Measurements from ENCODE around the gene TBCD.
A peak's percentile ranks its signal among the peaks of the same experiment; 100 is the strongest.

Gene TBCD

DNA sequence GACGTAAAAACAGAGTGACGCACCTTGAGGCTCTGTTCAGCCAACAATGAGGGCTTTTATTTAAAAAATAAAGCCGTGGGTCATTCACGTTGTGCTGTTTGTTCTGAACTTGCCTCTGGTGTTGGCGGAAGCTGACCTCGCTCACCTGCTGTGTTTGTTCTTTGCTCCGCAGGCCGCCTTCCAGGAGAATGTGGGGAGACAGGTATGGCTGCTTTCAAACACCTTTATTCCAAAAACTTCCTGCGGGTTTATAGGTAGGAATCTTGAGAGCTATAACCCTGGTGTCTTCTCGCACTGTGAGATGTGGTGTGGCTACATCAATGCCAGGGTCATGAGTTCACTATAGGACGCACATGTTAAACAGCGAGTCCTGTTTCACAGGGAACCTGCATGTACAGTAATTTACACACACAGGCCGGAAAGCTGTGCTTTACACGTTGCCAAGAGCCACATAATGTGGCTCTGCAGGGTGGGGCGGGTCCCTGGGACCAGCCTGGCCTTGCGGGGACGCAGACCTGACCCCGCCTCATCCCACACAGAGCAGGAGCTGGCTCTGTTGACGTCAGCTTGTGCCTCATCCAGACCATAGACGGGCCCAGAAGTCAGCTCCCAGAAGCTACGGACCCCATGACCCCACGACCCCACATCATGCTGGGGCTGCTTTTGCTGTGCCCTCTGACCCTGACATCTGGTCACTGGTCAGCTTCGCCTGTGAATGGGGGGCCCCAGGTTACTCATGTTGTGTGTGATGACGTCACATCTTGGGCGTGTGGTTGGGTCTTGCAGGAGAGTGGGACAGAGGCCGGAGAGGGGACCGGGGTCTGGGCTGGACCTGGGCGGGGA lies 137.9 kb downstream of the TBCD start:
- no peak for DNase-seq

DNA sequence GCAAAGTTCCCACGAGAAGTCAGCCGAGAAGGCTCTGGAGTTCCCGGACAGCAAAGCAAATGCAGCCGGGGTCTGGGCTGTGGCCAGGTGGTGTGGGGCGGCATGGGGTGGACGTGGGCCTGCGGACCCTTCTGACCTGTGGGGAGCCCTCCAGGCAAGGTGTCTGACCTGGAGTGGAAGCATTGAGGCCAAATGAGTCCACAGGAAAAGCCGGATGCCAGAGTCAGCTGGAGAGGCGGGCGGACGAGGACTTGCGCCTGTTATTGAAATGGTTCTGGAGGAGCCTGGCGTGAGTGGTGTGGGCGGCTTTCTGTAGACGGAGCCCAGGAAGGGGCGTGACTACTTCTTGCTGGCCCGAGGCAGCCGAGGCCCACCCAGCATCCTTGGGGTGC lies 138.5 kb downstream of the TBCD start:
- DNase-seq, result no peak

DNA sequence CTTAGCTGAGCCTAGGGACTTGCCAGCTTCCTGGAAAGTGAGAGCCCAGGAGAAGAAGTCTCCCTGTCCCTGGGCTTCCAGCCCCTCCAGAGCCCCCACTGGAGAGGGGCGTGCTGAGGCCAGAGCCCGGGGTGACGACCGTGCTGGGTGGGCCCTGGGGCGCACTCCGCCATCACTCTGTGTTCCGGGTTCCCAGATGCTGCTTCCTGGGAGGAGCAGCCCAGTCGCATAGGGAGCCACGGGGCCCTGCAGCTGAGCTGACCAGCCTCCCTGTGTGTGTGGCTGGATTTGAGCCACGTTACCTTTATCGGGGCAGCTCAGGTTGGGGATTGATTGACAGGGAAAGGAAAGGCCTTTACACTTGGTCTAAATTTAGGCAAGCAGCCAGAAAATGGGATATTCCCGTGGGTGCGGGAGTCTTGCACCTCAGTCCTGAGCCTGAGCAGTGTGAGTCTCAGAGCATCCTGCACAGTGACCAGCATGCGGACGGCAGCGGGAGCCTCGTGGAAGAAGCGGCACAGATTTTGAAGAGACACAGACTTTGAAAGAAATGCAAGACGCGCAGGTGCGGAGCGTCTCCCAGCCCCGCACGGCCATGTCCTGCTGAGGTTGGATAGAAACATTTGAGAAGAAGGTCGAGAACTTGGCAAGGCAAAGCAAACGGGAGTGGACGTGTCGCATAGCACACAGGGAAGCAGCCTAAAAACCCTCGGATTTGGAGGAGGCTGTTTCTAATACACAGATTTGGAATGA lies 139.2 kb downstream of the TBCD start:
- DNase-seq, result no peak

DNA sequence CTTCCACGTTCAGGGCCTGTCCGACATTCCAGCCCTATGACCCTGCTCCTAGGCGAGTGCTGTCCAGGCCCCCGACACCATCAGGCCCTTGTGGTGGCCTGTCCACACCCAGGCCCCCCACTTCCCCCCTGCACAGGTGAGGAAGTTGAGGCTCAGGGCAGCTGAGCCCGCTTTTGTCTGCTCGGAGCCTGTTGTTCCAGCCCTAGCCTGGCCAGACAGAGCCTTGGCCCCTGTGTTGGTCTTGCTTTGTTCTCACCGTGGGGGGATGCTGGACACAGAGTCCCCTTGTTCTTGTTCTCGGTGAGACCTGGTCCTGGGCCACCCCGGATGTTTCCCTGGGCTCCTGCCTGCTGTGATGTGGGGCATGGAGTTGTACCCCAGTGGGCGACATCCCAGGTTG lies 140.0 kb downstream of the TBCD start:
- no peak for DNase-seq

DNA sequence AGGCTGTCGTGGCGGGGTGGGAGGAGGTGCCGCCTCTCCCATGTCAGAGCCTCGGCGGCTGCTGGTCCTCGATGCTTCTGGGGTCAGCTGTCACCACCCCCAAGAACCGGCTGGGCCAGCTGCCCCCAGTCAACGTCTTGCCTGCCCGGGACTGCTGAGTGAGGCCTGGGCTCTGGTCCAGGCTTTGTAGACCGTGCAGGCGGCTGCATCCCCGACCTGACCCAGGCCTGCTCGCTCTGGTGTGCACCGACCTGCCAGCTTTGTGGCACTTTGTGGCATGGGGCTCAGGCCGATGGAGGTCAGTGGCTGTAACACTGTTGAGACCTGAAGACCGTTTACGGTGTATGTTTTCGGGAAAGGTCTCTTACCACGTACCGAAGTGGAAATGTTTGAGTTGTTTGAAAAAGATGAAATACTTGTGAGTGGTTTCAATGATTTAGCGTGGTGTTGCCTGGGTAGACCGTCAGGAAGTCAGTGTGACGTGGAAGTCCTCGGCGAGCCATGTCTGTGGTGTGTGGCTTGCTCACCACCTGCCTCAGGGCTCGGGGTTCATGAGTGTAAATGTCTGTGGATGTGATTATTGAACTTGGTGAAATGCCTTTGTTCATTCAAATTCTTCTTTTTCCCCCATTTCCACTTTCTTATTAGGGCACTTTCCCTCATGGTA lies 141.2 kb downstream of the TBCD start:
- peak; percentile 39 for DNase-seq

DNA sequence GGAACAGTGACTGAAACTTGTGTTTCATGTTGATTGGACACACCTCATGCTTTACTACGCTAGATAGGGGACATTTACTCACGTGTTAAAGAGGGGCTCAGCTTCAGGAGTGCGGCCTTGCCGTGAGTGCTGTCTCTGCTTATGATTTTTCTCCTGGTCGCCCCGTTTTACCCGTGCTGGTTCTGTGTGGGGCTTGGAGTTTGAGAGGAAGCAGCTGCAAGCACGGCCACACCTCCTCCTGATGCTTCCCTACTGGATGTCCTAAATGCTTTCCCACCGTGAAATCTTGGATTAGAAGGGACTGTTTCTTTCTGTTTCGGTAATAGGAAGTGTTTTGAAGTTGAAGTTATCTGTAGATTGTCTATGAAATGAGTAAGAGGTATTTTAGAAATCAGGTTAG lies 141.9 kb downstream of the TBCD start:
- no peak for DNase-seq

DNA sequence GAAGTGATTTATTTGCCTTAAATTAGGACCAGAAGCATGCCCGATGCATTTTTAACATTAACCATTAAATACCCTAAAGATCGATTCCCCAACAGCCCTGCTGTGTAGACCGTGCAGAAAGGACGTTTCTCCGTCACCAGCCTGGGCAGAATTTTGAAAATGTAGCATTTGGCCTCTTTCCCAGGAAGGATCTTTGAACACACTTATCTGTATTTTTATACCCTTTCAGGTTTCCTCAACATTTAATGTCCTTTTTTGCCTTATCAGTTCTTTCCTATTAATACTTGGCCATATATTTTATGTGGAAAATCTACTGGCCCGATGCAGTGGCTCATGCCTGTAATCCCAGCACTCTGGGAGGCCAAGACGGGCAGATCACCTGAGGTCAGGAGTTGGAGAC lies 142.5 kb downstream of the TBCD start:
- DNase-seq, result no peak

GRCh38 chr17:82895087-82895486 lies 143.2 kb downstream of the TBCD start:
- no peak for DNase-seq

DNA sequence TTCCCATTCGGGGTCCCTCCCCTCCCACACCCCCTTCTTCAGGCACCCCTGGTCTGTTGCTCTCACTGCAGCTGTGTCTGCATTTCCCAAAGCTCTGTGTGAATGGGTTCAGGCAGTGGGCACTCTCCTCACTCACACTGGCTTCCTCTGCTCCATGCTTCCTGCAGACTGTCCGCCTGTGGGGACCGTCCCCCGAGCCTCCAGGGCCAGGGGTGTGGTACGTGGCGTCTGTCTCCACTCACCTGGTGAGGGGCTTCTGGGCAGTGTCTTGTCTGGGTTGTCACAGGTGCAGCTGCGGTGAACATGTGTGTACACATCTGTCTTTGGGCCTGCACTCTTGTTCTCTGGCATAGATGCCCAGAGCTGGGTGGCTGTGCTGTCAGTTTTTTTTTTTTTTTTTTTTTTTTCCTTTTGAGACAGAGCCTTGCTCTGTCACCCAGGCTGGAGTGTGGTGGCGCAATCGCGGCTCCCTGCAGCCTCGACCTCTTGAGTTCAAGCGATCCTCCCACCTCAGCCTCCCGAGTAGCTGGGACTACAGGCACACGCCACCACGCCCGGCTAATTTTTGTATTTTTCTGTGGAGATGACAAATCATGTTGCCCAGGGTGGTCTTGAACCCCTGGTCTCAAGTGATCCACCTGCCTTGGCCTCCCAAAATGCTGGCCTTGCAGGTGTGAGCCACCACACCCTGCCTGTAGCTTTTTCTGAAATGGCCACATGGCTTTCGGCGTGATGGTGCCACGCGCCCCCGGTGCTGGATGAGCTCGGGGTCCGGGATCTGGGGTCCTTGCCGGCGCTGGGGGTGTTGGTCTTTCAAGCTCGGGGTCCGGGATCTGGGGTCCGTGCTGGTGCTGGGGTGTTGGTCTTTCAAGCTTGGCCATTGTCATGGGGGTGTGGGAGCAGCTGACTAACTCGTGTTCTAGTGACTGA lies 144.5 kb downstream of the TBCD start:
- no peak for DNase-seq

- DNase-seq, result no peak
Observed at GRCh38 chr17:82897514-82898249, 145.8 kb downstream of the TBCD start.

DNA sequence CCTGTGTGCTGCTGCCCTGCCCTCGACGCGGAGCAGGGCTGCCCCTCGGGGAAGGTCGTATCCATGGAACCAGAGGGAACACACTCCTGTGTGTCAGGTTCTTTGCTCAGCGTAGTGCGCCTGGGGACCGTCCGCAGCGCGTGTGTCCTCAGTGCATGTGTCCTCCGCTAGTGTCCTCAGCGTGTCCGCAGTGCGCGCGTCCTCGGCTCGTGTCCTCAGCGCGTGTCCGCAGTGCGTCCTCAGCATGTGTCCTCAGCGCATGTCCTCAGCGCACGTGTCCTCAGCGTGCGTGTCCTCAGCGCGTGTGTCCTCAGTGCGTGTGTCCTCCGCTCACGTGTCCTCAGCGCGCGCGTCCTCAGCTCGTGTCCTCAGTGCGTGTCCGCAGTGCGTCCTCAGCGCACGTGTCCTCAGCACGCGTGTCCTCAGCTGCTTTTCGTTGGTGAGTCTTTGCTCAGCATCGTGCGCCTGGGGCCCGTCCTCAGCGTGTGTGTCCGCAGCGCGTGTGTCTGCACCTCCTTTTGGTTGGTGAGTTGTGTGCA lies 147.2 kb downstream of the TBCD start:
- no peak for DNase-seq

DNA sequence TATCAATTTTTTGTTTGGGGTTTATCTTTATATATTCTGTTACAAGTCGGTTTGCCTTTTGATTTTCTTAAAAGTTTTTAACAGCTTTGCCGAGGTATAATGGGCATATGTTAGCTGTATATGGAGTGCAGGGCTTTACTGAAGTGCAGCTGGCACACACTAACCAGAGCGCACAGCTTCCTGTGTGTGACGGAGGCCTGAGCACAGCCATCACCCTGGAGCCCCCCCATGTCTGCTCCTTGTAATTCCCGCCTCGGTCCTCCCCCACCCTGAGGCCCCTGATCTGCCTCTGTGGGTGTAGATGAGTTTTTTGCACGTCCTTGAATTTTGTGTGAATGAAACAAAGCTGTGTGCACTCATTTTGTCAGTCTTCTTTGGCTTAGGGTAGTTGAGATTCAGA lies 148.1 kb downstream of the TBCD start:
- no peak for DNase-seq

DNA sequence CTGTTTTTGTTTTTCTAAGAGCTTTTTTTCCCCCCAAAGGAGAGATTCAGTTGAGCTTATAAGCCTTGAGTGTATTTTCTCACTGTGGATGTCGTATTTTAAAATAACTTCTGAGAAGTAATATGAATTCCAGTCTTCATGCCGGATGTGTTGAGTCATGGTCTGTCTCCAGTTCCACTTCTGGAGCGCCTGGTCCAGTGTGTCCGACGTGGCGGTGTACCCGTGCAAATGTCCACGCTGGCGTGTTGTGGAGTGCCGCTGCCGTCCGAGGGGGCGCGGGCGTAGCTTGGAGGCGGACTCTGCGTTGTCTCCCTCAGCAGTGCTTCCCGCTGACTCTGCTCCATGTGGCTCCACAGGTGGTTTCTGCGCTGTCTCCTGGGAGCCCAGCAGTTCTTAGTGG lies 148.9 kb downstream of the TBCD start:
- no peak for DNase-seq

GRCh38 chr17:82901356-82901755 lies 149.5 kb downstream of the TBCD start:
- DNase-seq, result no peak

- no peak for DNase-seq
Observed at GRCh38 chr17:82901856-82902255, 150.0 kb downstream of the TBCD start.

GRCh38 chr17:82902972-82903874 lies 151.4 kb downstream of the TBCD start:
- no peak for DNase-seq

DNA sequence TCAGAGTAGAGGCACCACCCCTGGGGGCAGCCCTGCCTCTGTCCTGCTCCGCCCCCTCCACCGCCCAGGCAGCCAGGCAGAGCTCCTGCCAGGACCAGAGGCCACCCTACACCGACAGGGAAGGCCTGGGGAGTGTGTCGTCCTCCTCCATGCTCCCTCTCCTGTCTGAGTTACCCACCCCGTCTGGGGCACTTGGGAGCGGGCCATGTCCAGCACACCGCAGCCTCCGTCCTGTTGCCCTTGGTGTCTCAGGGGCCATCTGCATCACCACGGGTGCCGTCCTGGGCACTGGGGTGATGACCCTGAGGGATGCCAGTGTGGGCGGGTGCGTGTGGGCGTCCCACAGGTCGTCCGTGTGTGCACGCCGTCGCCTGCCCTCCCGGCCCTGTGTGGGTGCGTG lies 153.3 kb downstream of the TBCD start:
- DNase-seq, result no peak

DNA sequence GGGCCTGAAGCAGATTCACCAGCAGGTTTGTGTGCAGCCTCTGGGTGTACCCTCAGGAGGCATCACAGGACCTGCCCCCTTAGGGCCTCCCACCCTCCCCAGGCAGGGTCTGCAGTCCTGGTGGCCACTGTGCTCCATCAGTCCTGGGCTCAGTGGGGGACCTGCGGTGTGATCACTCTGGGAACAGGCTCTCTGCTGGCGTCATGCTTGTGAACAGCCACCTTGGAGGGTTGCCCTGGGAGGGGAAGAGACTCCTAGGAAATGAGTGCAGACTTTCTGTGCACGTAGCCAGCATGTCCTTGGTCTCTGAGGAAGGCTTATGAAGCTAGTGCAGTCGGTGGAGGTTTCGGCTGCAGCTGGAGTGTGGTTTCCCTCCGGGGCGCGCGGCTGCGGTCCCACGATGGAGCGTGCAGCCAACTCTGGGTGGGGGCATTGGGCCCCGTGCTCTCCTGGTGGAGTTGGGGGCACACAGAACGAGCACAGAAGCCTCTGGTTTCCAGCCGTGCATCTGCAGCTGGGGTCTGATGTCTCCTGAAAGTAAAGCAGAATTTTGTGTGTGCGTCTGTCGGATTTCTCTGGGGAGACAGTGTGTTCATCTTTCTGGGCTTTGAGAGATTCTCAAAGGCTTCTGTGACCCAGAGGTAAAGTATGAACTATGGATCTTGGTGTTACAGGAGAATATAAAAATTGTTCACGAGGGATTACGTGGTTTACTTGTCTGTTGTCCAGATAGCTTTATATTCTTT lies 156.1 kb downstream of the TBCD start:
- no peak for DNase-seq

DNA sequence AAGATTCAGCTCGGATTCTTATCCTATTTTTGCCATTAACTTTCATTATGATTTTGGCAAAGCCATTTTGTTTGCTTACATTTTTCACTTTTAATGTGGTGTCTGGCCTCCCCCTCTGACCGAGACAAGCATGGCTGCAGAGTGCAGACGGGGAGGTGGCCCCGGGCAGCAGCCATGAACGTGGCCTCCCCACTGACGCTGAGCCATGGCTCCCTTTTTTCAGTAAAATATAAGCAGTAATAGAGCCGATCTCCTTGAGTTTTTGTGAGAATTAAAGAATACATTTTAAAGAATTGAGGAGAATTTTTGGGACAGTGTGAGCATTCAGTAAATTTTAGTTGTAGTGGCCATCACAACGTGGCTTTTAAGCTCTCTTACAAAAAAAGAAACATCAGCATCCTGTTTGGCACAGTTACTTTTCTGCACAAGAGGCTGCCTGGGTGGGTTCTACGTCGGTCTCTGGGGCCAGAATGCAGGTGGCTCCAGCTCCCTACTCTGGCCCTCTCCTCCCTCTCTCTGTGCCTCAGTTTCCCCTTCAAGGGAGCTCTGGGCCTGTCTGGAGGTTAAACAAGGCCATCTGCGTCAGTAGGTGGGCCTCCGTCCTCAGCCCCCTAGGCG lies 156.8 kb downstream of the TBCD start:
- DNase-seq, result no peak
